GM12801 (cell line): ENCODE data around the gene USP10.

Experiments used
- CTCF ChIP-seq: IDR thresholded peaks from one replicate; pipeline ENCODE4 v1.5.1; 2011; ENCODE audit warnings: control low read depth; ENCODE audit not compliant: insufficient read length; ENCODE audit errors: extremely low read depth

USP10 gene

GRCh38 chr16:84665843-84666242 is 34.0 kb upstream of the USP10 start:
- no peak for TF ChIP-seq CTCF

- TF ChIP-seq CTCF = no peak
These were observed 32.0 kb upstream of the USP10 start for GRCh38 chr16:84667600-84668309.

DNA sequence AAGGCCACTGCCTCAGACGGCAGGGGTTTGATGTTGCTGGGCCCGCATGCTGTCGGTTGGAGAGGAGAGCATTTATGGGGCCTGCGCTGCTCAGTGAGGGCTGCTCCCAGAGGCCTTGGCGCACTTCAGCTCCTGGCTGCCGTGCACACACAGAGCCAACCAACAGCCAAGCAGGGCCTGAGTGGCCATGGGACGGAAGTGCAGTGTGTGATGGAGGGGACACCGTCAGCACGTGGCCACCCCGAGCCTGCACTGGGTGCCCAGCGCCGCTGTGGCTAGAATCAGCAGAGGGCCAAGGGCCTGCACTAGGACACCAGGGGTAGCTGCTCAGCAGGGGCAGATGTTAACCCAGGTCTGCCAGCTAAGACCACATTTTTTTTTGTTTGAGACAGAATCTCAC is 29.7 kb upstream of the USP10 start:
- no peak for TF ChIP-seq CTCF

DNA sequence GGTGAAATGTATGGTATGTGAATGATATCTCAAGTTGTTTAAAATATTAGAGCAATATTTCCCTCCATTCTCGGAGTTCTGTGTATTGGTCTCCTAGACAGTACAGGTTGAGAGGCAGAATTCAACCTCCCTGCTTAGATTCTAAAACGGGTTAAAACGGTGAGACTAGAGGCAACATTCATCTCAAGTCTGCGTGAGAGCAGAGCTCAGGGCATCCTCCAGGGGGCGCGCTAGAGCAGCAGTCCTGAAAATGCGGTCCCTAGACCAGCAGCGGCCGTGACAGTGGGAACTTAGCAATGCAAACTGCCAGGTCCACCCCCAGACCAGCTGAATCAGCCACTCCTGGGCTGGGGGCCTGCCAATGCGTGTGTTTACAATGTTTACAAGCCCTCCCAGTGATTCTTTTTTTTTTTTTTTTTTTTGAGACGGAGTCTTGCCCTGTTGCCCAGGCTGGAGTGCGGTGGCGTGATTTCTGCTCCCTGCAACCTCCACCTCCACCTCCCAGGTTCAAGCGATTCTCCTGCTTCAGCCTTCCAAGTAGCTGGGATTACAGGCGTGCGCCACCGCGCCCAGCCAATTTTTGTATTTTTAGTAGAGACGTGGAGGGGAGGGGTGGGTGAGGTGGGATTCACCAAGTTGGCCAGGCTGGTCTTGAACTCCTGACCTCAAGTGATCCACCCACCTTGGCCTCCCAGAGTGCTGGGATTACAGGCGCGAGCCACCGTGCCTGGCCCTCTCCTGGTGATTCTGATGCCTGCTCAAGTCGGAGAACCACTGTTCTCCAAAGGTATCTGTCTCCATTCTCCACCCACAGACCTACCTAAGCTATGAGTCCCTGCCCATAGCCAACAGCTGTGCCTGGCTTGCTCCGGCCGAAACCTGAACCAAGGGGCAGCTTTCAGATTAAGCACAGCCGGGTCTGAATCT is 27.3 kb upstream of the USP10 start:
- no peak for TF ChIP-seq CTCF

DNA sequence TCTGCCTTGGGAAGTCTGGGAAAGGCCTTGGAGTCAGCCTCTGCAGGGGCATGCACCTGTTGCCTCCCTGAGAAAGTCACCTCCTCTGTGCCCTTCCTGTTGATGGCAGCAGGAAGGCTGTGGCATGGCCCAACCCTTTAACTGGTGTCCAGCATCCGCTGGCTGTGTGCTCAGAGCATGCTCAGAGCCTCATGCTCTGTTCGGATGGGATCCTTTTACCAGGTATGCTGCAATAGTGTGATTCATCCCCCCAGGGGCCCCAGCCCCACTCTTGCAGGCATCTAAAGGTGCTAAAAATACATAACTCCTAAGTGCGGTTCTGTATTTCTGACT is 26.6 kb upstream of the USP10 start:
- no peak for TF ChIP-seq CTCF

DNA sequence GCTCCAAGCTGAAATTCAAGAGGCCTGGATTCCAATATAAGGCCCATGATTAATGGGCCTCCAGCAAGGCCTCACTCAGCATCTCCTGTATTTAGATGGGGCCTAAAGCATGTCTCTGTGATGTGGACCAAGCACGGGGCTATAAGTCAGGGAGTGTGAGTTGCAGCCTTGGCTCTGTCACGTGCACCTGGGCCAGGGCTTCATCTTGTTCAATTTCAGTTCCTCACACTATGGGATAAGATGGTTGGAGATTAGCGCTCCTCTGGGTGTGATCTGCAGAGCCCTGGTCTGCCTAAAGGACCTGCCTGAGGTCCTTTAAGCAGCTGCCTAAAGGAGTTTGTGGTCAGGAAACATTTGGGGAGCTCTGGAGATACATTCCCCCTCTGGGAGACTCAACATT is 26.2 kb upstream of the USP10 start:
- TF ChIP-seq CTCF = no peak

DNA sequence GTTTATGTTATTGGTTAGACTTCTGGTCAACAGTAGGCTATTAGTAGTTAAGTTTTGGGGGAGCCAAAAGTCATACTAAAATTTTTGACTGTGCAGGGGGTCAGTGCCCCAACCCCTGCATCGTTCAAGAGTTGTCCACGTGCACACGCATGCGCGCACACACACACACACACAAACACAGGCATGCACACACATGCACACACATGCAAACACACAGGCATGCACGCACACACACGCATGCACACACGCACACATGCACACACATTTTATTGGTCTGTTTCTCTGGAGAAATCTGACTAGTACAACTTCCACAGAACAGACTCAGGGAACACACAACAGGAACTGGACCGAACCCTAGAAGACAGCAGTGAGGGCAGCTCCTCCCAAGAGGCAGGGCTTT is 24.4 kb upstream of the USP10 start:
- TF ChIP-seq CTCF = no peak
